T-helper 2 cell treated with Interferon-gamma antibody and Interleukin-4, amounts not matched to agents 100 ng/mL and 5 ng/mL, for 36 hours (primary cell): ENCODE results near the gene ARL8A. TPM values are rescaled to one million over a fixed set of nuclear protein-coding genes. Genes with fewer than 3 reads are reported as not detected.
"Not testable (repeated sequence)": the region's sequence is repeated elsewhere in the genome, so short reads cannot be mapped to it uniquely, and the experiment has no call there.

ENCODE experiments used
- intact Hi-C: fragments of 100-400 bp; cut with micrococcal nuclease; formaldehyde crosslinking; loops from one replicate; pipeline ENCODE4 v1.15.1; 2023
- total RNA-seq: library from RNA; stranded (reverse); gene quantifications from 2 replicates; pipeline ENCODE4 v1.2.3, GENCODE V29; 2022

ARL8A gene
- total RNA-seq, 1 donor from 2014 or later: 59.6 TPM

GRCh38 chr1:202122639-202123335 lies 21.8 kb downstream of the ARL8A start, which contains the start of gene GPR37L1:
GPR37L1 (plus strand) TSS chr1:202122917; CDS start chr1:202122964, 47 bp downstream.
- intact Hi-C loops: no loop called here

DNA sequence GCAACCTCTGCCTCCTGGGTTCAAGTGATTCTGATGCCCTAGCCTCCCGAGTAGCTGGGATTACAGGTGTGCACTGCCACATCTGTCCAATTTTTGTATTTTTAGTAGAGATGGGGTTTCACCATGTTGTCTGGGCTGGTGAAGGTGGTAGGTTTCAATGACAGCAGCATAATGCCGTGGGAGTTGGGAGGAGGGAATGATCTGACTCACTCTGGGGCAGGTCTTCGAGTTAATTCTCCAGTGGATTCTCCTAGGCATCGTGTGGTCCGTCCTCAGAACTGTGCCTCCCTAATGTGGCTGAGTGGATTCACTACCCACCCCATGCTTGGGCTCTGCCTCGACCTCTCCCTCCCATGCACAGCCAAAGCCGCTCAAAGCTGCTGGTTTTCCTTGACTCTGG lies 23.5 kb downstream of the ARL8A start:
- intact Hi-C loops: no loop called here

DNA sequence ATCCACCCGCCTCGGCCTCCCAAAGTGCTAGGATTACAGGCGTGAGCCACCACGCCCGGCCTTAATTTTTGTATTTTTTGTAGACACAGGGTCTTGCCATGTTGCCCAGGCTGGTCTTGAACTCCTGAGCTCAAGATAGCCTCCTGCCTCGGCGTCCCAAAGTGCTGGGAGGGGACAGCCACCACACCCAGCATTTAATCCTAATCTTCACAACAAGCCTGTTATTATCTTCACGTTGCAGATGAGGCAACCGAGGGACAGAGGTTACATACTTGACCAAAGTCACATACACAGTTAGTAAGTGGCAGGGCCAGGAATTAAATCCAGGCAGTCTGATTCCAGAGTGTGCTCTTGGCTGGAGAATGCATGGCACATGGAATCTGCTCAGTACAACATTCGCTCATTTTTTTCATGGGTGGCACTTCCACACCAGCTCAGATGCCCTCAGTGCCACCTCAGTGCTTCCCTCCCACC lies 26.6 kb downstream of the ARL8A start:
- intact Hi-C loops: no loop called here

GRCh38 chr1:202116287-202116686 lies 28.2 kb downstream of the ARL8A start:
- intact Hi-C loops: no loop called here

- intact Hi-C loops: no loop called here
Measured at GRCh38 chr1:202113690-202114300, 30.7 kb downstream of the ARL8A start.

DNA sequence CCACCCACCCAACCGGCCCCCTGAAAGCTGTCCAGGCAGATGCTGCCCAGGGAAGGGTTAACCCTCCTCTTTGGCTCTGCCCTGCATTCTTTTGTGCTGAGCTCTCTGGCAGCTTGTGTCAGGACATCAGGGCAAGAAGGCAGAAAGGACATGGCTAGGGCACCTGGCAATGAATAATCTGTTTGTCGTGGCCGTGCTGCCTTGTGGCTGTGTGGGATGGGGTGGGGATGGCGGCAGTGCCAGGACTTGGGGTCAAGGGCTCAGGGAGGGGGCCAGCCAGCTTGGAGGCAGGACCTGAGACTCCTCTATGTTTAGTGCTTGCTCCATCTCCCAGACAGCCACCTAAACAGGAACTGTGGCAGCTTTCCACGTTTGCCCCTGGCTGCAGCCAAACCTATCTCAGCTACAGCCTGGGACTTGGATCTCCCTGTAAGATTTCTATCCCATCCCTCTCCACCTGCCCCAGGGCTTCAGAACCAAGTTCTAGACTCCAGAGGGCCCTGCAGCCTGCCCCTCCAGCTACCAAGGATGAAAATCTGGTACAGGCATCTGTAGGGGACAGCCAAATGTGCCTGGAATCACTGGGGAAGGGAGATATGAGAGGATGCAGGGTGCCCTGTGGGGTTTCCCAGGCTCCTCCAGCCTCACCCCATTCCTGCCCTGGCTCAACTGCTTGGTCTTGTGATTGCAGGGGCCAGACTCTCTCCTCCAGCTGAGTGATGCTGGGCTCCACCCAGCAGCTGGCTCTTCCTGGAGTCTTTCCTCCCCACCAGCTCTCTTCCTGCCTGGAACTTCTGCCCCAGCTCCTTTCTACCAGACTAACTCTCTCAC lies 31.5 kb downstream of the ARL8A start:
- intact Hi-C loops: no loop called here

GRCh38 chr1:202111589-202111988 lies 32.9 kb downstream of the ARL8A start:
- intact Hi-C loops: not testable (repeated sequence)

GRCh38 chr1:202110977-202111376 lies 33.6 kb downstream of the ARL8A start:
- intact Hi-C loops: no loop called here

DNA sequence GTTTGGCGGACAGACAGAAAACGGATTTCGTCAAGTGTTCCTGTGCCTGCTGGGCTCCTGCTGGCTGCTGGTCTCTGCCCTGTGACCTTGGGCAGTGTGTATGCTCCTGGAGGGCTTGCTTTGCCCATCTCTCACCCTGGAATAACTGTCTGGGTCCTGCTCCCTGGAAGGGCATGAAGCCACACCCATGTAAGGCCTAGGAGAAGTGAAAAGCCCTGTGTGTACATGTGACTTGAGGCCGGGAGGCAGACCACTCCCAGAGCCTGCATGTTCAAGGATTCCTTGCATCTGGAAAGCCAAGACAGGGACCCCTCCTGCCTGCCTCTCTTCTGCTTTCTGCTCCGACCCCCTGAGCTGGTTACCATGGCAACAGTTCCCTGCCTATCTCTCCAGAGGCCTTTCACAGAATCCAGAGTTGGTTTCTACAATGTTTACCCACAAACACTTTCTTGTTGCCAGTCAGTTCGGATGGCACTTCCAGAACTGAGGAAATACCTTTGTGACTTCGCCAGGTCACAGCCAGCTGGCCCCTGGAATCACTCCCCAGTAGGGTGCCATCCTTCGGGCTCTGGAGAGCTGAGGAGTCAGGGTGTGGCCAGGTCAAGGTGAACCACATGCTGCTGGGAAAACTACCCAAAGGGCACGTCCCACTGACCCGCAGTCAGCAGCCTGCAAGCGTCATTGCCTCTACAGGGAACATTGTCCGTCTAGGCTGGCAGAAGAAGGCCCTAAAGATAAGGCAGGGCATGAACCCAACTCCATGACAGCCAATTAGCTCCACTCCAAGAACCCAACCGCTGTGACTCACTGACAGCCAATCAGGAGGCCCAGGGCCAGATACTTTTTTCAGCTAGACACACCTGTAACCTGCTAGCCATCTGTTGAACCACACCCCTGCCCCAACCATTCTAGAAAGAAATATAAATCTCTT lies 36.5 kb downstream of the ARL8A start:
- intact Hi-C loops: no loop called here

DNA sequence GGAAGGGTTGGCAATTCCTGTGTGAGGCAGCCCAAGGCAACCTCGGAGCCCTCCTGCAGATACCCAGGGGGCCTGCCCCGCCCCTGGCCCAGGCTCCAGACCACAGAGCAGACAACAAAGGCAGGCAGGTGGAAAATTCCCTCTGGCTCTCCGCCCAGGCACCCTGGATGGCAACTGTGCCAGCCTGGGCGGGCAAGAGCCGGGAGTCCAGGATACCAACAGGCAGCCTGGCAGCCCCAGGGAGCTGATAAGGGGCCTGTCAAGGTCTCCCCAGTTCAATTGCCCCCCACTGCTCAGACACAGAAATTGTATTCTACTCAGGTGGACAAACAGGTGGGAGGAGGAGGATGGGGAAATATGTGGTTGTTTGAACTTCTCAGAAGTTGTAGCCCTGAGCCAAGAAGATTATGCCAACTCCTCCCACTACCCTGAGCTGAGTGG lies 37.2 kb downstream of the ARL8A start:
- intact Hi-C loops: no loop called here

DNA sequence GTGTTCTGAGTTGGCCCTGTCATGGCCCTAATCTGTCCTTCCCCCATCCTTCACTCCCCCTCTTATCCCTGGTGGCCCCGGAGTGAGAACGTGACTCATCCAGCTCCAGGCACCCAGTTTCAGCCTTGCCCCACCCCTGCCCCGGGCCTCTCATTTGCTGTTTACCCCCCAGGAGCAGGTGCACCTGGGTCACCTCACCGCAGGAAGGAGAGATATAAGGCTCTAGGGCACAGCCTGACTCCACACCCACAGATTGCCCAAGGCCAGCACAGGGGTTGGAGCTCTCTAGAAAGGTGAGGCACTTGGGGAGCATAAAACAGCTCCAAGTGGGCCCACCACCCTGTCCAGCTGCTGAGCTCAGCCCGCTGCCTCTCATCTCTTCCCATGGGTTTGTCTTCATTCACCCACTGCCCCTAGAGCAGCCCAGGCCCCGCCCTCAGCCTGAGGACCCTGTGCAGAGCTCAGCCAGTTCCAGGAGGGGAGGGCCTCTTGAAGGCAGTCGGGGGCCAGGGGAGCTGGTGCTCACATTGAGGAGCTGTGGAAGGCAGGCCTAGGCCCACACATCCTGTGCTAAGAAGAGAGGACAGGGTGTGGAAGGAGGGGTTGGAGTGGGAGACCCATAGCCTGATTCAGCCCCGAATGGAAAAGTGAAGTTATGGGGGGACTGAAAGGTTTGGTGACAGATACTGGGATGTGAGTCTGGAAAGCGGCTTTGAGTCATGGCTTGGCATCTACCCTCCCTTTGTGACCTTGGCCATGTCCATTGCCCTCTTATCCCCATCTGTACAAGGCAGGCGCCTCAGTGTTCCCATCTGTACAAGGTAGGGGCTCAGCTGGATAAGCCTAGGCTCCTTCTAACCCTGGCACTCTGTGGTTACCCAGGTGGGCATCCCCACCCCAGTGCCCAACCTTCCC lies 37.9 kb downstream of the ARL8A start:
- intact Hi-C loops: no loop called here

DNA sequence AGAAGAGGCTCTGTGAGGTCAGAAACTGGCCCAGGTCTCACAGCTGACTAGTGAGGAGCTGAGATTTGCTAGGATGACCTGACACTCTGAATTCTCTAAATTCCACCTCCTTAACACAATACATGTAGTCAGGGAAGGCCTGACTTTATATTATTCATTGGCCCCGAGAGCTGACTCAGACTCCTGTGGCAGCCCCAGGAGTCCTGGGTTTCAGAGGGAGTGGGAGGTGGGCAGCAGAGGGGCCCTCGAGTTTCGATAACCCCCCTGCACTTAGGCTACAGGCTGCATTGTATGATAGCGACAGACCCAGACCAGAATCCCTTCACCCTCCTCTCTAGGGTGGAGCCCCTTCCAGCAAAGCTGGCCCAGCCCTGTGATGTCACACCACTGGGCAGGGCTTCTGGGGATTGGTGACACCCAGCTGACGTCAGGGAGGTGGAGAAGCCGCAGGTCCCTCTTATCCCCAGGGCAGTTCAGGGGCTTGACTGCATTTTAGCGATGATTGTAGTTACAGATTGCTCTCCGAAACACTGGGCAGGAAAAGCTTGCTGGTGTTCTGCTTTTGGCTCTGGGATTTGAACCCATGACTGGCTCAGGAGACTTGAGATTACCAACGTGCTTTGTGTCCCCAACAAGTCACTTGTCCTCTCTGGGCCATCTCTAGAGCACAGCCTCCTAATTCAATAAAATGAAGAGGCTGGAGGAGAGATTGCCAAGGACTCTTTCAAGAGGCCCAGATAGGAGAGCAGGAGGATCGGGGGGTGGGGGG lies 38.8 kb downstream of the ARL8A start:
- intact Hi-C loops: no loop called here

- intact Hi-C loops: no loop called here
Measured at GRCh38 chr1:202104073-202104472, 40.5 kb downstream of the ARL8A start.

- intact Hi-C loops: no loop called here
Measured at GRCh38 chr1:202101184-202101583, 43.4 kb downstream of the ARL8A start.

GRCh38 chr1:202093858-202094257 lies 50.7 kb downstream of the ARL8A start:
- intact Hi-C loops: no loop called here

GRCh38 chr1:202090994-202091393 lies 53.5 kb downstream of the ARL8A start:
- intact Hi-C loops: no loop called here

DNA sequence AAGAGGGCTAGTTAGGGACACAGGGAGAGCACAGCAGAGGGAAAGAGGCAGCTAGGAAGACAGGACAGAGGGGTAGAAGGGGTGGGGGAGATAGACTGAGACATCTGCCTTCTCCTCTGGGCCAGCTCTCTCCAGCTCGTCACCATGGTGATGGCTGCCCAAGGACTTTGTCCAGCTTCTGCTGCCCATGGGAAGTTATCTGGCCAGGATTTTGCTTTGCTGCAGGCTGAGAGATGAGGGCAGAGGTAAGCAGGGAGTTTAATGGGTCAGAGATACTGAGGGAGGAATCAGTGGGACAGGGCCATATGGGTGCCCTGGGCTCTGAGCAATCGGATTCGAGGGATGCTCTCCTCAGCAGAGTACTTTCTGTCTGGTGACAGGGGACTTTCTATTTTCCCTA lies 56.3 kb downstream of the ARL8A start:
- intact Hi-C loops: no loop called here

DNA sequence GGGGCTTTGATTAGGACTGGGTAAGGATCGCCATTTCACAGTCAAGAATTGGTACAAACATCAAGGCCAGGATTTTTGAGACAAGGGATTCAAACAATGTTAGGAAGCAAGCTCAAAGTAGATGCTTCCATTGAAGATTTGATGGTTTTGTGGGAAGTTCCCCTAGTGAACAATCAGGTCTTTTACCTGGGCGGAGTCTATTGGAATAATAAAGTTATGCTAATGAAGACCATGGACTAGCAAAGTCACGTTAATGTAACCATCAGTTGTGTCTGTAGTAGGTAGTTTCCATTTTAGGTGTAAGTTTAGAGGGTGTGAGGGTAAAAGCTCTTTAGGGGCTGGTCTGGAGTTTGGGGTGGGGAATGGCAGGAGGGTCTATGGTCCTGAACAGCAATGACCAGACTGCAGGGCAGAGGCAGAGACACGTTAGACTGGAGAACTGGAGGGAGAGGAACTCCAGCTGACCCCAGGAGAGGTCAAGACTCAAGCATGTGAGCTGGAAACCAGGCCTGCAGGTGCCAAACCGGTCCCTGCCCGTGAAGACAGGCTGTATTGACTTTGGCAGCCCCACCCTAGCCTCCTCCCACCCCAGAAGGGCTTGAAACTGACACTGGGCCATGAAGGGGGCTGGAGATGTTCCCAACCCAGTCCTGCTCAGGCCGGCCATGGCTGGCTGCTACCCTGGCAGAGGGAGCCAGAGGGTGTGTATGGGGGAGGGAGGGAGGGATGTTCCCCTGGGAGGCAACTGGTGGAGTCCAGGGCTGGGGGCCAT lies 57.8 kb downstream of the ARL8A start:
- intact Hi-C loops: no loop called here
